ENCODE measurements around the gene PDE9A. TPM values are rescaled to one million over a fixed set of nuclear protein-coding genes. Genes with fewer than 3 reads are reported as not detected.

Gene PDE9A
- total and polyA plus RNA-seq, 2 donors (not counting 1 experiment from before 2014, with no cell fraction given): 0.34 to 5.8 TPM

- H4K20me1 ChIP-seq (ENCODE audit: control insufficient read depth, insufficient read depth, low read length, poor library complexity, severe bottlenecking): no peaks in the 10 kb centered on the region
- no peak for DNase-seq
- no peak for ATAC-seq (ENCODE audit: low read depth)
- H3K4me3 Mint-ChIP-seq: no peak overlapping the region
- no peaks in the 10 kb centered on the region for H3K9me3 Mint-ChIP-seq (ENCODE audit: insufficient read depth)
- WGBS (ENCODE audit: insufficient coverage): 65% methylated on average over 3 of the region's 3 CpGs
- H3K27ac ChIP-seq (ENCODE audit: low read length in 2 of 2): no peak overlapping the region
- H3K27ac Mint-ChIP-seq: no peak overlapping the region
- no peaks in the 10 kb centered on the region for H3K36me3 ChIP-seq (replicated peaks in 1 of 2; ENCODE audit: control extremely low read depth in 1 of 2, control insufficient read depth in 1 of 2, extremely low read depth in 1 of 2, insufficient read depth in 2 of 2, low read length in 1 of 2)
- H3K4me1 Mint-ChIP-seq: no peaks in the 10 kb centered on the region
- no peak overlapping the region for H3K4me3 ChIP-seq (ENCODE audit: control extremely low read depth in 1 of 5, extremely low read depth in 1 of 5, insufficient read depth in 1 of 5, low read depth in 2 of 5, low read length in 4 of 5)
- H3K27me3 ChIP-seq (replicated peaks in 1 of 4; ENCODE audit: control extremely low read depth in 1 of 4, control insufficient read depth in 3 of 4, insufficient read depth in 4 of 4, low read length in 3 of 4): peaks cover 0 to 29% (median 11%) of the 10 kb centered on the region in 4 experiments
- CTCF ChIA-PET: no interaction called here
- peaks cover 27% of the 10 kb centered on the region for H3K27me3 Mint-ChIP-seq
- TF ChIP-seq EZH2 (IDR thresholded peaks at IDR 0.05; ENCODE audit: borderline replicate concordance, insufficient read depth, low read depth, low read length, poor library complexity, severe bottlenecking): no peak
- TF ChIP-seq CTCF (IDR thresholded peaks at IDR 0.05): no peak
- H3K4me2 ChIP-seq (replicated peaks; ENCODE audit: low read depth, low read length, poor library complexity, severe bottlenecking): no peak overlapping the region
- no peaks in the 10 kb centered on the region for H3K79me2 ChIP-seq (ENCODE audit: control insufficient read depth, insufficient read depth, low read length)
- no peak overlapping the region for H2AFZ ChIP-seq (ENCODE audit: insufficient read depth, low read depth, low read length, poor library complexity, severe bottlenecking)
- POLR2A ChIA-PET: no interaction called here
- peaks cover 0 to 14% (median 3%) of the 10 kb centered on the region in 3 donors for H3K9me3 ChIP-seq (ENCODE audit: control extremely low read depth in 1 of 3, control insufficient read depth in 2 of 3, insufficient read depth in 1 of 3, low read length in 2 of 3)
- H3K9ac ChIP-seq (ENCODE audit: low read length): no peak overlapping the region
- H3K4me1 ChIP-seq (ENCODE audit: control insufficient read depth in 2 of 2, insufficient read depth in 2 of 2, low read length in 2 of 2): peaks cover 4 to 14% of the 10 kb centered on the region in 2 donors
- intact Hi-C loops (cut with micrococcal nuclease): no loop called here
Measured at GRCh38 chr21:42615924-42616323, 37.5 kb upstream of the PDE9A start.

- H3K27me3 Mint-ChIP-seq: peaks cover 32% of the 10 kb centered on the region
- Histone ChIP-seq H4K20me1 (ENCODE audit: control insufficient read depth, insufficient read depth, low read length, poor library complexity, severe bottlenecking) (no peaks in the 10 kb centered on the region), H3K4me1 (ENCODE audit: control insufficient read depth in 2 of 2, insufficient read depth in 2 of 2, low read length in 2 of 2) (peaks cover 4 to 14% of the 10 kb centered on the region in 2 donors), H3K36me3 (replicated peaks in 1 of 2; ENCODE audit: control extremely low read depth in 1 of 2, control insufficient read depth in 1 of 2, extremely low read depth in 1 of 2, insufficient read depth in 2 of 2, low read length in 1 of 2) (no peaks in the 10 kb centered on the region), H2AFZ (ENCODE audit: insufficient read depth, low read depth, low read length, poor library complexity, severe bottlenecking) (peak overlapping the region; percentile 3), H3K79me2 (ENCODE audit: control insufficient read depth, insufficient read depth, low read length) (no peaks in the 10 kb centered on the region), H3K9me3 (ENCODE audit: control extremely low read depth in 1 of 3, control insufficient read depth in 2 of 3, insufficient read depth in 1 of 3, low read length in 2 of 3) (peaks cover 0 to 10% (median 3%) of the 10 kb centered on the region in 3 donors), H3K4me3 (ENCODE audit: control extremely low read depth in 1 of 5, extremely low read depth in 1 of 5, insufficient read depth in 1 of 5, low read depth in 2 of 5, low read length in 4 of 5) (no peak overlapping the region), H3K9ac (ENCODE audit: low read length) (no peak overlapping the region), H3K4me2 (replicated peaks; ENCODE audit: low read depth, low read length, poor library complexity, severe bottlenecking) (peak overlapping the region; percentile 32), H3K27ac (ENCODE audit: low read length in 2 of 2) (no peak overlapping the region), H3K27me3 (replicated peaks in 1 of 4; ENCODE audit: control extremely low read depth in 1 of 4, control insufficient read depth in 3 of 4, insufficient read depth in 4 of 4, low read length in 3 of 4) (peaks cover 0 to 29% (median 11%) of the 10 kb centered on the region in 4 experiments)
- DNase-seq: no peak
- ChIA-PET CTCF (no interaction called here), POLR2A (no interaction called here)
- no peak for ATAC-seq (ENCODE audit: low read depth)
- H3K27ac Mint-ChIP-seq: no peak overlapping the region
- no peaks in the 10 kb centered on the region for H3K9me3 Mint-ChIP-seq (ENCODE audit: insufficient read depth)
- H3K4me3 Mint-ChIP-seq: no peak overlapping the region
- TF ChIP-seq CTCF (IDR thresholded peaks at IDR 0.05): no peak
- TF ChIP-seq EZH2 (IDR thresholded peaks at IDR 0.05; ENCODE audit: borderline replicate concordance, insufficient read depth, low read depth, low read length, poor library complexity, severe bottlenecking): no peak
- no peaks in the 10 kb centered on the region for H3K4me1 Mint-ChIP-seq
- intact Hi-C loops (cut with micrococcal nuclease): no loop called here
- 16% methylated on average over 18 of the region's 18 CpGs for WGBS (ENCODE audit: insufficient coverage)
Measured at GRCh38 chr21:42616446-42616845, 37.0 kb upstream of the PDE9A start.
